Activated T-helper 17 cell treated with anti-CD3 and anti-CD28 coated beads, Interleukin-2, amount 50 U/mL, for 72 hours (primary cell): ENCODE measurements around the gene TP53AIP1. TPM values are rescaled to one million over a fixed set of nuclear protein-coding genes. Genes with fewer than 3 reads are reported as not detected.
A peak's percentile ranks its signal among the peaks of the same experiment; 100 is the strongest.

Experiments used
- ATAC-seq: fragments of 150-1000 bp; cut with Tn5 transposase; replicated peaks from 2 replicates; pipeline ENCODE4 v1.10.0; 2021; ENCODE audit warnings: mild to moderate bottlenecking, moderate library complexity
- H3K27ac Mint-ChIP-seq: one replicate; pipeline ENCODE4 v1.8.0; 2022; ENCODE audit warnings: mixed read lengths
- H3K27me3 Mint-ChIP-seq: one replicate; pipeline ENCODE4 v1.8.0; 2022; ENCODE audit warnings: mixed read lengths
- H3K36me3 Mint-ChIP-seq: one replicate; pipeline ENCODE4 v1.8.0; 2022; ENCODE audit warnings: low read depth, mild to moderate bottlenecking, mixed read lengths
- H3K4me1 Mint-ChIP-seq: one replicate; pipeline ENCODE4 v1.8.0; 2022; ENCODE audit warnings: mixed read lengths
- H3K4me3 Mint-ChIP-seq: one replicate; pipeline ENCODE4 v1.8.0; 2022; ENCODE audit warnings: mild to moderate bottlenecking, mixed read lengths
- H3K9me3 Mint-ChIP-seq: one replicate; pipeline ENCODE4 v1.8.0; 2022; ENCODE audit warnings: mixed read lengths
- total RNA-seq, 2 donors: library from RNA; stranded (reverse); gene quantifications; one replicate each; pipeline ENCODE4 v1.2.3, GENCODE V29; 2022

Gene TP53AIP1
- total RNA-seq, 2 donors from 2014 or later: not detected

- Mint-ChIP-seq H3K4me1 (peaks cover 5% of the 10 kb centered on the region), H3K9me3 (no peaks in the 10 kb centered on the region), H3K36me3 (no peaks in the 10 kb centered on the region), H3K4me3 (no peak overlapping the region), H3K27ac (no peak overlapping the region), H3K27me3 (peaks cover 6% of the 10 kb centered on the region)
- no peak for ATAC-seq
Observed at GRCh38 chr11:128901653-128902514, 40.8 kb downstream of the TP53AIP1 start.

GRCh38 chr11:128900468-128900867 lies 42.2 kb downstream of the TP53AIP1 start:
- H3K9me3 Mint-ChIP-seq: no peaks in the 10 kb centered on the region
- H3K36me3 Mint-ChIP-seq: no peaks in the 10 kb centered on the region
- no peak overlapping the region for H3K4me3 Mint-ChIP-seq
- ATAC-seq: no peak
- peaks cover 6% of the 10 kb centered on the region for H3K27me3 Mint-ChIP-seq
- H3K27ac Mint-ChIP-seq: no peak overlapping the region
- no peaks in the 10 kb centered on the region for H3K4me1 Mint-ChIP-seq

GRCh38 chr11:128898580-128899344 lies 43.9 kb downstream of the TP53AIP1 start:
- no peaks in the 10 kb centered on the region for H3K9me3 Mint-ChIP-seq
- peaks cover 4% of the 10 kb centered on the region for H3K27me3 Mint-ChIP-seq
- no peak overlapping the region for H3K4me3 Mint-ChIP-seq
- H3K27ac Mint-ChIP-seq: no peak overlapping the region
- ATAC-seq: no peak
- no peaks in the 10 kb centered on the region for H3K36me3 Mint-ChIP-seq
- H3K4me1 Mint-ChIP-seq: no peaks in the 10 kb centered on the region

- Mint-ChIP-seq H3K27ac (no peak overlapping the region), H3K4me1 (no peaks in the 10 kb centered on the region), H3K36me3 (no peaks in the 10 kb centered on the region), H3K9me3 (no peaks in the 10 kb centered on the region), H3K4me3 (no peak overlapping the region), H3K27me3 (peaks cover 4% of the 10 kb centered on the region)
- ATAC-seq: no peak
Observed at GRCh38 chr11:128897826-128898225, 44.8 kb downstream of the TP53AIP1 start.

GRCh38 chr11:128896356-128896755 lies 46.3 kb downstream of the TP53AIP1 start:
- Mint-ChIP-seq H3K4me1 (no peaks in the 10 kb centered on the region), H3K27ac (no peak overlapping the region), H3K4me3 (no peak overlapping the region)

GRCh38 chr11:128895526-128895925 lies 47.1 kb downstream of the TP53AIP1 start:
- ATAC-seq: no peak
- Mint-ChIP-seq H3K27ac (no peak overlapping the region), H3K36me3 (no peaks in the 10 kb centered on the region), H3K27me3 (peaks cover 20% of the 10 kb centered on the region), H3K4me3 (no peak overlapping the region), H3K4me1 (no peaks in the 10 kb centered on the region), H3K9me3 (no peaks in the 10 kb centered on the region)

More at GRCh38 chr11:128896356-128896755, 46.3 kb downstream of the TP53AIP1 start:
- ATAC-seq: no peak
- peaks cover 14% of the 10 kb centered on the region for H3K27me3 Mint-ChIP-seq
- no peaks in the 10 kb centered on the region for H3K9me3 Mint-ChIP-seq
- no peaks in the 10 kb centered on the region for H3K36me3 Mint-ChIP-seq

- no peak overlapping the region for H3K27ac Mint-ChIP-seq
- ATAC-seq: no peak
- H3K4me3 Mint-ChIP-seq: no peak overlapping the region
- no peaks in the 10 kb centered on the region for H3K9me3 Mint-ChIP-seq
- H3K36me3 Mint-ChIP-seq: no peaks in the 10 kb centered on the region
- H3K4me1 Mint-ChIP-seq: no peaks in the 10 kb centered on the region
- peaks cover 20% of the 10 kb centered on the region for H3K27me3 Mint-ChIP-seq
Observed at GRCh38 chr11:128894685-128895084, 48.0 kb downstream of the TP53AIP1 start.

GRCh38 chr11:128894286-128894681 lies 48.4 kb downstream of the TP53AIP1 start:
- no peaks in the 10 kb centered on the region for H3K36me3 Mint-ChIP-seq

GRCh38 chr11:128893578-128894285 lies 48.9 kb downstream of the TP53AIP1 start:
- no peaks in the 10 kb centered on the region for H3K4me1 Mint-ChIP-seq
- no peak overlapping the region for H3K27ac Mint-ChIP-seq
- no peak overlapping the region for H3K4me3 Mint-ChIP-seq
- peaks cover 27% of the 10 kb centered on the region for H3K27me3 Mint-ChIP-seq
- no peaks in the 10 kb centered on the region for H3K36me3 Mint-ChIP-seq
- H3K9me3 Mint-ChIP-seq: no peaks in the 10 kb centered on the region
- no peak for ATAC-seq

More at GRCh38 chr11:128894286-128894681, 48.4 kb downstream of the TP53AIP1 start:
- no peaks in the 10 kb centered on the region for H3K4me1 Mint-ChIP-seq
- peaks cover 24% of the 10 kb centered on the region for H3K27me3 Mint-ChIP-seq
- no peaks in the 10 kb centered on the region for H3K9me3 Mint-ChIP-seq
- no peak for ATAC-seq
- no peak overlapping the region for H3K4me3 Mint-ChIP-seq
- no peak overlapping the region for H3K27ac Mint-ChIP-seq

GRCh38 chr11:128892866-128893565 lies 49.7 kb downstream of the TP53AIP1 start:
- no peaks in the 10 kb centered on the region for H3K4me1 Mint-ChIP-seq
- no peak for ATAC-seq
- peaks cover 33% of the 10 kb centered on the region for H3K27me3 Mint-ChIP-seq
- no peaks in the 10 kb centered on the region for H3K36me3 Mint-ChIP-seq
- H3K4me3 Mint-ChIP-seq: no peak overlapping the region
- no peak overlapping the region for H3K27ac Mint-ChIP-seq
- H3K9me3 Mint-ChIP-seq: no peaks in the 10 kb centered on the region

GRCh38 chr11:128891913-128892398 lies 50.7 kb downstream of the TP53AIP1 start:
- H3K27me3 Mint-ChIP-seq: peaks cover 37% of the 10 kb centered on the region
- H3K4me3 Mint-ChIP-seq: peak overlapping the region; percentile 57
- H3K9me3 Mint-ChIP-seq: no peaks in the 10 kb centered on the region
- no peaks in the 10 kb centered on the region for H3K36me3 Mint-ChIP-seq
- H3K27ac Mint-ChIP-seq: no peak overlapping the region
- ATAC-seq: no peak
- no peaks in the 10 kb centered on the region for H3K4me1 Mint-ChIP-seq

- no peaks in the 10 kb centered on the region for H3K9me3 Mint-ChIP-seq
- no peaks in the 10 kb centered on the region for H3K4me1 Mint-ChIP-seq
- H3K36me3 Mint-ChIP-seq: no peaks in the 10 kb centered on the region
- ATAC-seq: peak; percentile 51
- no peak within 1 kb of the TSS for H3K27ac Mint-ChIP-seq
- H3K4me3 Mint-ChIP-seq: peak within 1 kb of the TSS; percentile 57
- peaks cover 44% of the 10 kb centered on the region for H3K27me3 Mint-ChIP-seq
Observed at GRCh38 chr11:128890543-128891368, 51.9 kb downstream of the TP53AIP1 start, which contains the start of gene KCNJ5. Gene KCNJ5, plus strand, starts transcription at chr11:128891356. Its CDS starts 19,918 bp downstream, at chr11:128911274.

GRCh38 chr11:128890216-128890542 lies 52.5 kb downstream of the TP53AIP1 start:
- peak; percentile 5 for ATAC-seq
- H3K27me3 Mint-ChIP-seq: peaks cover 48% of the 10 kb centered on the region
- no peaks in the 10 kb centered on the region for H3K4me1 Mint-ChIP-seq

More at GRCh38 chr11:128890216-128890542, 52.5 kb downstream of the TP53AIP1 start:
- no peaks in the 10 kb centered on the region for H3K36me3 Mint-ChIP-seq
- H3K9me3 Mint-ChIP-seq: no peaks in the 10 kb centered on the region
- H3K27ac Mint-ChIP-seq: no peak overlapping the region
- peak overlapping the region; percentile 57 for H3K4me3 Mint-ChIP-seq
